HS-27A (cell line): ENCODE measurements around the gene MBD4.
A peak's percentile ranks its signal among the peaks of the same experiment; 100 is the strongest.
"Not testable (repeated sequence)": the region's sequence is repeated elsewhere in the genome, so short reads cannot be mapped to it uniquely, and the experiment has no call there.

ENCODE experiments used
- DNase-seq: peaks from one replicate; pipeline ENCODE4 v3.0.0-alpha.2; 2012; ENCODE audit warnings: low read depth, missing footprints

MBD4 gene

DNA sequence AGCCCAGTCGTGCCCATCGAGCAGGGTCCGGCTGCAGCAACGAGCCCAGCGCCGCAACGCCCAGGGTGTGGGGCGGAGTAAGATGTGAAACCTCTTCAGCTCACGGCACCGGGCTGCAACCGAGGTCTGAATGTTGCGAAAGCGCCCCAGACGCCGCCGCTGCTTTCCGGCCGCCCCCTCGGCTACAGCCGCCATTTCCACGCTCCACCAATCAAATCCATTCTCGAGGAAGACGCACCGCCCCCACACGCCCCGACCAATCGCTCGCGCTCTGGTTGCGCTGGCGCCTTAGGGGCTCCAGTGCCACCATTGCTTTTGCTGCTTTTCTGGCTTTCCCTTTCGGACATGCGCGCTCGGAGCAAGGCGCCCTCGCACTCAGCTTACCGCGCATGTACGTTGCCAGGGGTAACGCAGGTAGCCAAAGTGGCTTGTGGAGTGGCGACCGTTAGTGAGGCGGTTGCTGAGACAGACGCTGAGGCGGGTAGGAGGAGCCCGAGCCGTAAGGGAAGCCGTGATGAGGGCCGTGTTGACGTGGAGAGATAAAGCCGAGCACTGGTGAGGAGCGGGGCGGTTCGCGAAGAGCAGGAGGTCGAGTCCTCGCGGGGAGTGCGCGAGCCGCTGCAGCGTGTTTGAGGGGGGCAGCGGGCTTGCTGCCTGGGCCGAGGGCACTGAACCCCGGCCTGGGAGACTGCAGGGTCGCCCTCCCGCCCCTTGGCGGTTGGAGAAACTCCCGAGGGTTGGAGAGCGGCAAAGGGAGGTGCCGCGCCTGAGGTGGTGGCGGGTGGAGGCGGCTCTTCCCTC, at the start of gene MBD4, which contains the start of gene IFT122:
MBD4 (minus strand) TSS at position 132 of the 801 bp plus-strand sequence; CDS start at position 17, 115 bp downstream.
IFT122 (plus strand) TSS at position 408 of the 801 bp plus-strand sequence; CDS start at position 515, 107 bp downstream.
- DNase-seq: peak; percentile 97

DNA sequence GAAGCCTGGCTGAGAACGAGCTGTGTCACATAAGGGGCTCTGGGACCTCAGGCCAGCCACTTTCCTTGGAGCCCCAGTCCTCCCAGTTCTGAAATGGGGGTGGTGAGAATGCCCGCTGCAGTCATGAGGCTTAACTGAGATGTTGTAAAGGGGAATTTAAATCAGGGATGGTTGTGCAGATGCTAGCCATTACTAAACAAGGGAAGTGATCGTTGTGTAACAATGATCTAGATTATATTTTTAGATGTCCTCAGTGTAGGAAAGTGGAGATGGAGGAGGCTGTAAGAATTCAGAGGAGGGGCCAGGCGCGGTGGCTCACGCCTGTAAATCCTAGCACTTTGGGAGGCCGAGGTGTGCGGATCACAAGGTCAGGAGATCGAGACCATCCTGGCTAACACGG, 49.5 kb upstream of the MBD4 start:
- not testable (repeated sequence) for DNase-seq

DNA sequence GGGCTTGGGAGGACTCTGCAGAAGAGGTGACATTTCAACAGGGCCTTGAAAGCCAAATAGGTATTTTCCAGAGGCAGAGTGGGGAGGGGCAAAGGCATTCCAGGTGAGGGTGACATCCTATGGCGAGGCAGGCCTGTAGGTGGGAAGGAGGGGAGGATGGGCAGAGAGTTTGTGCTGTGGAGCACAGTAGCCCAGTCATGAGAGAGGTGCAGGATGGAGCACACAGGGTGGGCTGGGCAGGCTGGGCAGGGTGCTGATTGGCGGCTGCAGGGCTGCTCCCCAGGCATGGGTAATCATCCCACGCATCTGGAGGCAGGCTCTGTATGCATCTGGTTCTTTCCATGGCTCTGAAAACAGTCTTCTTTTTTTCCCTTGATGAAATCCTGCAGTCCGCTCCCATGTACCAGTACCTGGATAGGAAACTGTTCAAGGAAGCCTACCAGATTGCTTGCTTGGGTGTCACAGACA, 48.2 kb upstream of the MBD4 start:
- not testable (repeated sequence) for DNase-seq

GRCh38 chr3:129487183-129487867, 47.6 kb upstream of the MBD4 start:
- no peak for DNase-seq

DNA sequence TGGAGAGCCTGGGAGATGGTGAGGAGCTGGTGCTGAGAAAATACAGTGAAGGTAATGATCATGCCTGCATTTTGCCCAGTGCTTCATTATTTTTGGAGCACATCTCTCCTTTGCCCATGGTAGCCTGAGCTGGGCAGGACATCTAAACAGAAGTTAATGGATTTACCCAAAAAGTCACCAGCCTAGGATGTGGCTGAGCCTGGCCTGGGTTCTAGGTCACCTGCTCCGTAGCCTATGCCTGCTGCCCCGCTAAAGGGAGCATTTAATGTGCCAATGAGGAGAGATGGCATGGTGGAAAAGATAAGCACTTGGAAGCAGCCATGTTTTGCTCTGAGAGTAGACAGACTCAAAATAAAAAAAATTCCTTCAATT, 46.9 kb upstream of the MBD4 start:
- DNase-seq: no peak

GRCh38 chr3:129485721-129486663, 46.2 kb upstream of the MBD4 start:
- DNase-seq: no peak

DNA sequence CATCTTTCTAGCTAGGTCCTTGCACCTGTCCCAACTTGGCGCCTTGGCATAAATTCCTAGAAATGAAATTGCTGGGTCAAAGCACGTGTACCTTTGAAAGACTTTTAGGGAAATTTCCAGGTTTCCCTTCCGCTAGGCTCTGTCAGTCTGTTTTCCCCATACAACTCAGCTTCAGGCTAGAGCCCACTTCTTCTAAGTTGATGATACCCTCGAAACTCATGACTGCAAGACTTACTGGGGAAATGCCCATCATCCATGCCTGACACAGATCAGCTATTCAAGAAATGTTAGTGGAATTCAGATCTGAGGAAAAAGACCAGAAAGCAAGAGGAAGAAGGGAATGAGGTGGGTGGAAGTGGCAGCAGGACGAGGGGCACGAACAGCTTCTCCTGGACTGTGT, 45.4 kb upstream of the MBD4 start:
- DNase-seq: not testable (repeated sequence)

DNA sequence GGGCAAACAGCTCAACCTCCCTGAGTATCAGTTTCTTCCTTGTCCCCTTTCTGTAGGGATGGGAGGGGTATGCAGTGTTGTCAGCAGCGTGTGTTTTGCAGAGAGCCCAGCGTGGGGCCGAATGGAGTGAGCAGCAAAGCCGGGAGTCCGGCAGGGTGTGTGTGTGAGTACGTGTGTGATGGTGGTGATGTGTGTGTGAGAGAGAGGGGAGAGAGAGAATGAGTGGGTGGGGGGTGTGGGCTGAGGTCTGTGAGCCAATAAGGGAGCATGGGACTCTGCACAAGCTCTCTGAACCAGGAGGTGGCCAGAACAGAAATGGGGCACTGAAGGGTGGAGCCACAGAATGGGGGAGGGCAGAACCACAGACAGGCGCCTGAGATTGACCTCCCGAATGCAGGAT, 44.1 kb upstream of the MBD4 start:
- no peak for DNase-seq

DNA sequence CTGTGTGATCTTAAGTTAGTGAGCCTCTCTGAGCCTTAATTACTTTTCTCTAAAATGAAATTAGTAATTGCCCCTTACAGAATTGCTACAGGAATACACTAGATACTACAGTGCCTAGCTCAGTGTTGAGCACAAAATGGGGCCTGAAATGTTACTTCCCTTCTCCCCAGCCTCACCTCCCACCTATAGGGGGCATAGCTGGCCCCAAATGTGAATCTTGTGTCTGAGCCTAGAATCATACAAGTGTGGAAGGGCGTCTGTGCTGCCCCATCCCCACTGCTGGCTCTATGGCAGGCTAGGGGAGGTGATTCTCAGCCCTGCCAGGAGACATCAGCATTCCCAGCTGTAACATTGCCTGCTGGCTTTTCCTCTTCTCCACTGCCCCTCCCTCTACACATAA, 43.0 kb upstream of the MBD4 start:
- no peak for DNase-seq

GRCh38 chr3:129481766-129482332, 42.1 kb upstream of the MBD4 start:
- DNase-seq: no peak

DNA sequence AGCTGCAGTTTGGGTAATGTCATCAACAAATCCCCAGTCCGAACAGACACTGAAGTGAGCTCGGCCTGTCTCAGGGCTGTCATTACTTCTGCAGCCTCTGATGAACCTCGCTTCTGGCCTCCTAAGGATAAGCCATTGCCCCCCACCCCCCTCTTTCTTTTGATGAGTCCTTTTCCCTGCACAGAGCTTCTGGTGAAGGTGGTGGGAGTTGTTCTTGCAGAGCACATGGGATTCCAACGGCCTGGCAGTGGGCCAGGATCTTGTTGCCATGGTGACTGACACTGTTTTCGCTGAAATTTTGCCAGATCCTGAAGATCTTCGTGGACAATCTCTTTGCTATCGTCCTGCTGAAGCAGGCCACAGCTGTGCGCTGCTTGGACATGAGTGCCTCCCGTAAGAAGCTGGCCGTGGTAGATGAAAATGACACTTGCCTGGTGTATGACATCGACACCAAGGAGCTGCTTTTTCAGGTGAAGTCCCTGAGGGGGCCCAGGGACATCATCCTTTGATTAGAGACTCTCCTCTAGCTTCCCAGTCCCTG, 41.5 kb upstream of the MBD4 start:
- not testable (repeated sequence) for DNase-seq

GRCh38 chr3:129476586-129476985, 36.8 kb upstream of the MBD4 start:
- no peak for DNase-seq

DNA sequence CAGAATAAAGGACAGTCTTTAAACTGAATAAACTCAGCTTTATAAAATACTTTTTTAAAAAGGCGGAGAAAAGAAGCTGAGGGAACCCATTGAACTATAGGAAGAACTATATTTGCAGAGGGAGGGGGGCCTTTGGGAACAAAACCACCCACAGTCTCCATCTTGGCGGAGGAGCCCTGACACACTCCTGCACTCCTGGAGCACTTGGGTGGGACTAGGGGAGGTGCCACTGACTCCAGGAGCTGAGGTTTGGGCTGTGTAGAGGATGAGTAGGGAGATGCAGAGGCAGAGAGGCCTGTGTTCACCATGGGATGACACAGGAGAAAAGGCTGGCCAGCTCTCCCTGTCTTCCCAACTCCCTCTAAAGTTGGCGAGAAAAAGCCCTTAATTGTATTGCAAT, 36.1 kb upstream of the MBD4 start:
- DNase-seq: no peak

DNA sequence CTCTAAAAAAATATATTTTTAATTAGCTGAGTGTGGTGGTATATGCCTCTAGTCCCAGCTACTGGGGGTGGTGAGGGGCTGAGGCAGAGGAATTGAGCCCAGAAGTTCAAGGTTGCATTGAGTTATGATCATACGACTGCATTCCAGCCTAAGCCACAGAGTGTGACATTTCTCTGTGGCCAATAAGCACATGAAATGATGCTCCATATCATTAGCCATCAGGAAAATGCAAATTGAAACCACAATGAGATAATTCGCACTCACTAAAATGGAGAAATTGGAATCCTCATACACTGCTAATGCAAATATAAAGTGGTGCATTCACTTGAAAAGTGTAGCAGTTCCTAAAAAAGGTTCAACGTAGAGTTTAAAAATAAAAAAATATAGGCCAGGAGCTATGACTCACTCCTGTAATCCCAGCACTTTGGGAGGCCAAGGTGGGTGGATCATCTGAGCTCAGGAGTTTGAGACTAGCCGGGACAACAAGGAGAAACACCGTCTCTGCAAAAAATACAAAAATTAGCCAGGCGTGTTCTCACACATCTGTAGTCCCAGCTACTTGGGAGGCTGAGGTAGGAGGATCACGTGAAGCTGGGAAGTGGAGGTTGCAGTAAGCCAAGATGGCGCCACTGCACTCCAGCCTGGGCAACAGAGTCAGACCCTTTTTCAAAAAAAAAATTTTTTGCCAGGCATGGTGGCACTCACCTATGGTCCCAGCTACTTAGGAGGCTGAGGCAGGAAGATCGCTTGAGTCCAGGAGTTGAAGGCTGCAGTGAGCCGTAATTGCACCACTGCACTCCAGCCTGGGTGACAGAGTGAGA, 35.4 kb upstream of the MBD4 start:
- no peak for DNase-seq

- DNase-seq: no peak
Measured at GRCh38 chr3:129473769-129474152, 34.0 kb upstream of the MBD4 start.

DNA sequence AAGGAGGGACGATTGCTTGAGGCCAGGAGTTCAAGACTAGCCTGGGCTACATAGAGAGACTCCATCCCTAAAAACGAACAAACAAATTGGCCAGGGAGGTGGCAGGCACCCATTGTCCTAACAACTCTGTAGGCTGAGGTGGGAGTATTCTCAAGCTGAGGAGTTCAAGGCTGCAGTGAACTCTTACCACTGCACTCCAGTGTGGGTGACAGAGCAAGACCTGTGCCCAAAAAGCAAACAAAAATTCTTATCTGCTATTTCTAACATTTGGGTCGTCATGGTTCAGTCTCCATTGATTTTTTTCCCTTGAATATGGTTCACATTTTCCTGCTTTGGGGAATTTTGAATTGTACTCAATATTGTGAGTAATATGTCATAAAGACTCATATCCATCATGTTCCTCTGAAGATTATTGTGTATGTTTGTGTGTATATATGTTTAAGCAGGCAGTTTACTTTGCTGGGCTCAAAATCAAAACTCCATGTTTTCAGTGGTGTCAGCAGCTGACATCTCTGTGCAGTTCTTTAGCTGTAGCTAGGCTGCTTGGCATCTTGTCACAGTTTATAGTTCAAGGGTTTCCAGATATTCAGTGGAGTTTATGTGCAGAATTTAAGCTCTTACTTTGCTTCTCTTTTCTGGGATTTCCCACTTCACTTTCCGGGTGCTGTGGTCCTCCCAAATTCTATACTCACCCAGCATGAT, 33.5 kb upstream of the MBD4 start:
- no peak for DNase-seq

- no peak for DNase-seq
Measured at GRCh38 chr3:129470861-129471260, 31.1 kb upstream of the MBD4 start.

GRCh38 chr3:129469026-129469425, 29.3 kb upstream of the MBD4 start:
- DNase-seq: no peak

DNA sequence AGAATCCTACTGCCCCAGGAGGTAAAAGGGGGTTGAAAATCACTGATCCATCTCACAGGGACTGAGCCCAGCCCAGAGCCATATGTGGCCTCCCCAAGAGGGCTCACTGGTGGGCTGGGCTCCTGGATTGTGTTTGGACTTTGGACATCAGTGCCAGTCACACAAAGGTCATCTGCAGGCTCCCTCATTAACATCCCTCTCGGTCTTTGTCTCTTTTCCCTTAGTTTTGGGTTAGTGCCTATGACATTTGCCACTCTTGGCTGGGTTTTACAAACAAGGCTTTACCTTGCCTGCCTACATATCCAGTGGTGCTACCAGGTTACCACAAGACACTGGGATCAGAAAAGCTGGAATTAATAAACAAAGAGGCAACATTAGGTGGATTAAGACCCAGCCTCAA, 28.2 kb upstream of the MBD4 start:
- DNase-seq: no peak

DNA sequence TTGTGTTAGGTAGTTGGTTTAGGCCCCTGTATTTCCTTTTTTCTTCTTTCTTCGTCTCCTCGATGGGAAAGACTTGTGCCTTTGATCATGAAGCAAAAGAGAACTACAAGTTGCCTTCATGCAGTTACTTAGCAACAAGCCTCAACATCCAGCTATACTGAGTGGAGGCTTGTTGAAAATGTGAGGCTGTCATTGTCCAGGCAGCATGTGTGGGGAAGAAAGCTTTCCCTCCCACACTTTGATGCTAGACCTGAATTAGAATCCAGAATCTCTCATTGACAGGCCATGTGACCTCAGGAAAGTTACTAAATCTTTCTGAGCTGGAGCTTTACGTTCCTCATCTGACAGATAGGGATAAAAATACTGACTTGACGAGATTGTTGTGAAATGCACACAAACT, 24.0 kb upstream of the MBD4 start:
- no peak for DNase-seq
